Coronary artery (tissue), 2 donors: ENCODE results near the gene SLC29A3.
A peak's percentile ranks its signal among the peaks of the same experiment; 100 is the strongest.

Source experiments
- DNase-seq: peaks from one replicate; pipeline ENCODE4 v3.0.0-alpha.2; 2017; ENCODE audit warnings: low spot score
- H3K27ac ChIP-seq, 2 donors: fragments of 200-600 bp; sonication (generic); one replicate each; pipeline ENCODE4 v1.5.1; 2016 to 2019
- H3K4me3 ChIP-seq: fragments of 200-600 bp; sonication (generic); 2 replicates; pipeline ENCODE4 v1.5.1; 2016; ENCODE audit warnings: mild to moderate bottlenecking, moderate library complexity
- CTCF ChIP-seq: fragments of 200-600 bp; sonication (generic); IDR thresholded peaks from one replicate; pipeline ENCODE4 v1.5.1; 2019; ENCODE audit warnings: antibody characterized with exemption

Gene SLC29A3

GRCh38 chr10:71285180-71285545, 33.9 kb upstream of the SLC29A3 start:
- TF ChIP-seq CTCF, result peak; percentile 51
- Histone ChIP-seq H3K4me3 (no peak overlapping the region), H3K27ac (no peak overlapping the region)
- no peak for DNase-seq

GRCh38 chr10:71285986-71286385, 33.1 kb upstream of the SLC29A3 start:
- no peak for DNase-seq
- TF ChIP-seq CTCF, result no peak
- Histone ChIP-seq H3K27ac (no peak overlapping the region), H3K4me3 (no peak overlapping the region)

- no peak overlapping the region for H3K27ac ChIP-seq
- DNase-seq, result no peak
These were observed 32.4 kb upstream of the SLC29A3 start for GRCh38 chr10:71286521-71287294.

GRCh38 chr10:71287456-71287855, 31.6 kb upstream of the SLC29A3 start:
- TF ChIP-seq CTCF, result no peak
- DNase-seq, result no peak
- Histone ChIP-seq H3K4me3 (no peak overlapping the region), H3K27ac (no peak overlapping the region)

More at GRCh38 chr10:71286521-71287294, 32.4 kb upstream of the SLC29A3 start:
- H3K4me3 ChIP-seq, result no peak overlapping the region
- TF ChIP-seq CTCF, result no peak

- no peak overlapping the region for H3K27ac ChIP-seq
- TF ChIP-seq CTCF, result no peak
- no peak for DNase-seq
- H3K4me3 ChIP-seq, result no peak overlapping the region
These were observed 30.6 kb upstream of the SLC29A3 start for GRCh38 chr10:71288461-71288860.

- Histone ChIP-seq H3K27ac (no peak overlapping the region), H3K4me3 (no peak overlapping the region)
- DNase-seq, result no peak
- no peak for TF ChIP-seq CTCF
These were observed 29.5 kb upstream of the SLC29A3 start for GRCh38 chr10:71289421-71290130.

- H3K27ac ChIP-seq, result no peak overlapping the region
- H3K4me3 ChIP-seq, result no peak overlapping the region
- no peak for TF ChIP-seq CTCF
- no peak for DNase-seq
These were observed 28.7 kb upstream of the SLC29A3 start for GRCh38 chr10:71290331-71290730.
